ENCODE measurements around the gene AKAP6.
"Not testable (repeated sequence)": the region's sequence is repeated elsewhere in the genome, so short reads cannot be mapped to it uniquely, and the experiment has no call there.

The AKAP6 gene

DNA sequence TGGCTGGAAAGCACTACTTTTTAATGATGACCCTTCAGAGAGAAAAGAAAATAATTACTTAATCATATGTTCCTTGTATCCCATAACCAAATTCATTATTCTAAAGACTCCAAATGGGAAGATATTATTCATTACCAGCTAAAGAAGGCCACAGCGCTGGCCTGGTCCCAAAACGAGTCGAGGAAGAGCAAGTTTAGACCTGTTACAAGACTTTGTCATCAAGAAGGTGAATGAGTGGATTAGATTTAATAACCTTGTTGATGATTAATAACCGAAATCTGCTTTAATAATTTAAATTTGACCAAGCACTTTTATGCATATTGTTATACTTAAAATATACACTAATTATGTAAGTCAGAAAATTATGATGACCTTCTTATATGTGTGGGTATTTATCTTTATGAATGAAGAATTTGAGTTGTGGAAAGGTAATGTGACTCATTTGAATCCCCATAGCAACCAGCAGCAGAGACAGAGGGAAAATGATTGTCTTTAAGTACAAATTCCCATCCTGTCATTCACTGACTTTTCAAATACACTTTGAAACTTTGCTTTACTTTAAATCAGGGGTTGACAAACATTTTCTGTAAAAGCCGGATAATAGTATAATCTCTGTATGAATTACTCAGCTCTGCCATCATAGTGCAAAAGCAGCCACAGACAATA, 409.2 kb downstream of the AKAP6 start:
- DNase-seq (ENCODE audit: low read depth, low spot score) = no peak

- no peak for DNase-seq (ENCODE audit: low read depth, low spot score)
Measured at GRCh38 chr14:32744811-32745445, 415.8 kb downstream of the AKAP6 start.

- no peak for DNase-seq (ENCODE audit: low read depth, low spot score)
Measured at GRCh38 chr14:32754209-32754608, 425.1 kb downstream of the AKAP6 start.

- no peak for DNase-seq (ENCODE audit: low read depth, low spot score)
Measured at GRCh38 chr14:32756173-32756572, 427.1 kb downstream of the AKAP6 start.

DNA sequence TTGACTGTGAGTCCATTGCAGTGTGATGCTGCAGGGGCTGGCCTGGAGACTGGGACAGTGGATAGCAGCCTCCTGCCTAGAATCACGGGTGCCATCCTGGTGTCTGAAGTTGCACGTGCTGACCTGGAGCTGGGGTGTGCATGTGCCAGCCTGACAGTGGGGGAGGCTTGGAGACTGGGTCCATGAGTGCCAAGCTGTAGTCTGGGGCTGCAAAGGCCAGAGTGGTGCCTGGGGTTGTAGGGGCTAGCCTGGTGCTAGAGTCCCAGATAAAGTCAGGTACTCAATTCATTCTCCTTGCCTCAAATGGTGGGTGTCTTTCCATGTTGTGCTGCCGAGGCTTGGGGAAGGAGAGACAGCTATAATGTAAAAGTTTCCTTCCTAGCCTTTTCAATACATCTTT, 427.7 kb downstream of the AKAP6 start:
- no peak for DNase-seq (ENCODE audit: low read depth, low spot score)

DNA sequence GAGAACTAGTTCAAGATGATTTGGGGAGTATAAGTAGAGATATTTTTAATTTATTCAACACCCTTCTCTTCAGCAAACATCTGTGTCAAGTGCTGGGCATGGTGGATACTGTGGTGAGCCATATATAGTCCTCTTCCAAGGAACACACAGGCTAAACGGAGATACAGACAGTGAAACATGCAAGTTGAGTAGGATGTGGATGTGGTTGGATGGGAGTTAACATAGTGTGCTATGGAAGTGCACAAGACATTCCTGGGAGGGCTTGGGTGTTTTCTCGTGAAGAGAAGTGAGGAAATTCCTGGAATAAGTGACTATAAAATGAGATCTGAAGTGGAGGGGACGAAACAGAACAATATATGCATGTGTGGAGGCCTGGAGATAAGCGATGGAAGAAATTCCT, 428.5 kb downstream of the AKAP6 start:
- no peak for DNase-seq (ENCODE audit: low read depth, low spot score)

DNA sequence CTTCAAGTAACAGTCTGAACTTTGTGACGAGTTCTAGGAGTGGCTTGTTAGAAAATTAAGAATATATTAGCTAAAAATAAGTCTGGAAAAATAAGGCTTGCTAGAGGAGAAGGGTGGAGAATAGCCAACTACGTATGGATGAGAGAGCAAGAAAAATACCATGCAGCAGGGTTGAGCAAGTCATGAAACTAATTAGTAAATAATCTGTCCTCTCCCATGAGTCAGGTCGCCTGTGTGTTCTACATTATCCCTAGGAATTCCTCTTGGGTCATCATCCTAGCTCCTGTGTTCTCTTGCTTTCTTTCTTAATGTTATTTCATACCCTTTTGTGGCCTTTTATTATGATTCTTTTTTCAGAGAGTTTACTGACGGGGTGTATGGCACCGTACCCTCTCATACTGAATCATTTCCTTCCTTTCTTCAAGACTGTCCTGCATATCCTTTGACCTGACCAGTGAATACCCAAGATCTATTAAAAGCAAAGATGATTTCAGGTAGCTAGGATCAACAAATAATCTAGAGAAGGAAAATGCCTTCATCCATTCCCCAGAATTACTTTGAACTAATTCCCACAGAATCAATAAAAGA, 432.4 kb downstream of the AKAP6 start:
- DNase-seq (ENCODE audit: low read depth, low spot score) = no peak

DNA sequence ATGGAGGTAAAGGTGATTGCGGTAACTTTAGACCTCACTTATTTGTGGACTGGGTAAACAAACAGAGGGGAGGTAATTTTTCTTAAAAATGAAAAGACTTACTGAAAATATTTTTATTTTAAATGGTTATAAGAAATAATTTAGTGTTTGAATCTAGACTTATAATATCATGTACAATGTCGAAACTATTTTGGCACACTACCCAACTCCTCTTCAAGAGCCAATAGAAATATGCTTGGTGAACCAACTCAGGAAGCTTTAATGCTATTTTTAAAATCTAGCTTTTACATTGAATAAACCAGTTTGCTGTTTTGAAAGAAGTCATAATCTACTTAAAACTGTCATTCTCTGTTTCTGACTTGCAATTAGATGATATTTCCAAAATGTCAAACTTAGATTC, 433.8 kb downstream of the AKAP6 start:
- no peak for DNase-seq (ENCODE audit: low read depth, low spot score)

DNA sequence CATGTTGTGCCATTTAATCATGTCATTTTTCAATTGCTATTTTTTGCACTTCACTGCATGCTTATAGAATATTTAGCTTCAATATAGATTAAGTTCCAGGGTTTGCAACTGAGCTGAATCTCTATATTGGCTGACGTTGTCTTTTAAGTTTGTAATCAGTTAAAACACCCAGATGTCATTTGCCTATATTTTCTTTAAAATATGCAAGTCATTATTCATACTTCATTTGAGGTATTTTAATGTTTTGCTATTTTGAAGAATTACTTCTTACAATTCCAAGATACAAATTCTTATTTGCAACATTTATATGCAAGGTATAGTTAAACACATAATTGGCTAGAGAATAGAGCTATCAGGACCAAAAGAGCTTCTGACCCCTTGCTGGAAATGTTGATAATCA, 434.6 kb downstream of the AKAP6 start:
- no peak for DNase-seq (ENCODE audit: low read depth, low spot score)

- no peak for DNase-seq (ENCODE audit: low read depth, low spot score)
Measured at GRCh38 chr14:32764131-32764530, 435.0 kb downstream of the AKAP6 start.

- DNase-seq (ENCODE audit: low read depth, low spot score) = no peak
Measured at GRCh38 chr14:32770422-32770821, 441.3 kb downstream of the AKAP6 start.

GRCh38 chr14:32774214-32774613, 445.1 kb downstream of the AKAP6 start:
- DNase-seq (ENCODE audit: low read depth, low spot score) = no peak

DNA sequence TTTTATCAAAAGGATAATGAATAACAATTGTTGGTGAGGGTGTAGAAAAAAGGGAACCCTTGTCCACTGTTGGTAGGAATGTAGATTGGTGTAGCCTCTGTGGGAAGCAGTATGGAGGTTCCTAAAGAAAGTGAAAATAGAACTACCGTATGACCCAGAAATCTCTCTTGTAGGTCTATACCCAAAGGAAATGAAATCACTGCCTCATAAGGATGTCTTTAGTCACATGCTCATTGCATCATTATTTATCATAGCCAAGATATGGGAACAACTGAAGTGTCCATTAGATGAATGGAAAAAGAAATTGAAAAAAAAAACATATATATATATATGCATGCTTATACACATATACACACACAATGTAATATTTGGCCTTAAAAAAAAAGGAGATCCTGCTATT, 450.7 kb downstream of the AKAP6 start:
- DNase-seq (ENCODE audit: low read depth, low spot score) = no peak

GRCh38 chr14:32784405-32784804, 455.3 kb downstream of the AKAP6 start:
- DNase-seq (ENCODE audit: low read depth, low spot score) = no peak

DNA sequence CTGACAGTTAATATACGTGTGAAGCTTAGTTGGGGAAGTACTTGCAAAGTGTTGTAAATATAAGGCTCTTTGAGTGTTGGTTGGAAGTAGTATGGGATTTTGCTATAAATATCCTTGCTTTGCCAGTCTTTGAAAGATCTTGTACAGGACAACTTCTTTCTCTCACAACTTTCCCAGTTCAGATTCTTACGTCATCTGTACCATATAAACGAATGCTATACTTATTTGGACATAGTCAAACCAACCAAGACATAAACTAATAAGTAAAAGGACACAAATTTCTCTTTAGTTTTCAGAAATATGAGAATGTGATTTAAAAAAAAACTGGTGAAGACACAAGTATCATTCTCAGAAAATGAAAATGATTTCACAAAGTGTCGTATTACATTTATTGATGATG, 456.5 kb downstream of the AKAP6 start:
- no peak for DNase-seq (ENCODE audit: low read depth, low spot score)

DNA sequence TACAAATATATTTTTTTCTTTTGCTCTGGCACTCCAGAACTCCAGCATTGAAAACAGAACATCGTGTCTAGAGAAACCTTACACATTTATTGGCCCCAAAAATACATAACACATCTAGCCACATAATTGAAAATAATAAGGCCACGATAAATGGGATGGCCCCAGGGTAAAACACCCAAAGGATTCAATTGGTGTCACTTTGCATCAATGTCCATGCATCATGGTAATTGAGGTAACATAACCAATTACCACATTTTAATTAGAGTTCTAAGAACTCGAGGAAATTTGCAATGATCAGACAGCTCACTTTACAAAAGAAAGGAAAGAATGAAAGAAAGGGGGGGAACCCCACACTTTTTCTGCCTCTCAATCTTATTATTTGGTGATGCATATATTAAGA, 457.8 kb downstream of the AKAP6 start:
- DNase-seq (ENCODE audit: low read depth, low spot score) = no peak

DNA sequence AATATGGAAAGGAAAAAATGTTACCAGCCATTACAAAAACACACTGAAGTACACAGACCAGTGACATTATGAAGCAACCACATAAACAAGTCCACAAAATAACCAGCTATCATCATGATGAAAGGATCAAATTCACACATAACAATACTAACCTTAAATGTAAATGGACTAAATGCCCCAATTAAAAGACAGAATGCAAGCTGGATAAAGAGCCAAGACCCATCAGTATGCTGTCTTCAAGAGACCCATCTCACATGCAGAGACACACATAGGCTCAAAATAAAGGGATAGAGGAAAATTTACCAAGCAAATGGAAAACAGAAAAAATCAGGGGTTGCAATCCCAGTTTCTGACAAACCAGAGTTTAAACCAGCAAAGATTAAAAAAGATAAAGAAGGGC, 463.9 kb downstream of the AKAP6 start:
- DNase-seq (ENCODE audit: low read depth, low spot score) = not testable (repeated sequence)

DNA sequence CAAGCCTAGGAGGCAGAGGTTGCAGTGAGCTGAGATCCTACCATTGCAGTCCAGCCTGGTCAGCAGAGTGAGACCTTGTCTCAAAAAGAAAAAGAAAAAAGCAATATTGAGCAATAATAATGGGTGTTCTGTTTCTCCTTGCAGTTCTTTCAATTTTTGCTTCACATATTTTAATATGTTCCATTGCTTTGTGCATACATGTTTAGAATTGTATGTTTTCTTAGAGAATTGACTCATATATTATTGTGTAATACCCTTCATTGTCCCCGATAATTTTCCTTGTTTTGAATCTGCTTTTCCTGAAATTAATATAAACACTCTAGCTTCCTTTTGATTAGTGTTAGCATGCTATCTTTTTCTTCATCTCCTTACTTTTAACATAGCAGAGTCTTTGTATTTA, 471.2 kb downstream of the AKAP6 start:
- DNase-seq (ENCODE audit: low read depth, low spot score) = no peak

DNA sequence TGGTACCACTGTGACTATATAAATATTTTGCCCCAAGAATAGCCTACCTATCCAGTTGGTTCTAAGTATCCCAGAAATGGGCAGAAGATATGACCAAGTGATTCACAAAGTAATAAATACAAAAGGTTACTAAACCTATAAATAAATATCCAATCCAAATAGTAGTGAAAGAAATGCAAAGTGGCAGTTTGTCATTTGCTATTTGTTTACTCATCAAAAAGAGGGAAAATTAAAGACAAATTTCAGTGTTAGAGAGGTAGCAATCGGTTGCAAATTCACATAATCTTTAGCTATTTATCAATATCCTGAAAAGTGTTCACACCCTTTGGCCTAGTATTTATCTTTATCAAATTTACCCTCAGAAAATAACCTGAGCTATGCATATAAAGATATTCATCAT, 473.2 kb downstream of the AKAP6 start:
- DNase-seq (ENCODE audit: low read depth, low spot score) = no peak

DNA sequence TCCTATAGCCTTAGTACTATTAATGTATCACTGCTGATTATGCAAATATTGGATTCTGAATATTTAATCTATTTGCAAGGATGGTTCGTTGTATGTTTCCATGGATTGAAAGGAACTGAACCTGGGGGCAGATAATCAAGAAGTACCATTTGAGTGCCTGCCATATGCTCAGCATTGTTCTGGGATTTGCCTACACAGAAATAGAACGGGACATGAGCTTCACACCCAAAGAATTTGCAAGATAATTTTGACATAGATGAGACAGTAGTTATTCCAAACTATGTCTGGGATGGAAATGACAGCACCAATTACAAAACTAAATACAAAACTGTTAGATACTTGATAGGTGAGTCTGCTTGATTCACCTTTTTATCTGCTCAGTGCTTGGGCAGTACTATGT, 476.9 kb downstream of the AKAP6 start:
- no peak for DNase-seq (ENCODE audit: low read depth, low spot score)

- no peak for DNase-seq (ENCODE audit: low read depth, low spot score)
Measured at GRCh38 chr14:32808644-32809043, 479.5 kb downstream of the AKAP6 start.

- no peak for DNase-seq (ENCODE audit: low read depth, low spot score)
Measured at GRCh38 chr14:32809255-32809654, 480.2 kb downstream of the AKAP6 start.

DNA sequence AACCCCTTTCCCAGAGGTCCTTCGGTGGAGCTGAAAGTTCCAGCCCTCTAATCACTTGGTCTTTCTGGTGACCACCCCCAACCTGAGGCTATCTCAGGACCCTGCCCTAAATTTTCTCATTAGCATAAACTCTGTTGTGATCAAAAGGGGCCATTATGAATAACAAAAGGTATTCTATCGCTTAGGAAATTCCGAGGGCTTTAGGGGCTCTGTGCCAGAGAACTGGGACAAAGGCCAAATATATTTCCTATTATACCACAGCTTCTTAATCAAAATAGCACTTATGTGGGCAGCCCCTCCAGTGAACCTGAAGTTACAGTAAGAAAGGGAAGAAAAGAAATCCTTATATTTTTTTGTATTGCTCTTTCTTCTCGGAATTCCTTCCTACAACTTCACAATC, 484.3 kb downstream of the AKAP6 start:
- DNase-seq (ENCODE audit: low read depth, low spot score) = peak; percentile 28

Measured in iPS DF 19.7 (cell line).